HG03135 (cell line): ENCODE measurements around the gene AGRN.
"Not testable (repeated sequence)": the region's sequence is repeated elsewhere in the genome, so short reads cannot be mapped to it uniquely, and the experiment has no call there.

Experiments
- ATAC-seq: cut with Tn5 transposase; IDR thresholded peaks from one replicate; pipeline ENCODE4 v1.9.1; 2021; ENCODE audit warnings: mild to moderate bottlenecking, moderate library complexity; ENCODE audit not compliant: unreplicated experiment

AGRN gene

GRCh38 chr1:1088029-1088800 is 68.3 kb downstream of the AGRN start:
- ATAC-seq, result no peak

GRCh38 chr1:1088801-1089680 is 69.1 kb downstream of the AGRN start:
- ATAC-seq, result no peak

- ATAC-seq, result no peak
Measured at GRCh38 chr1:1089731-1090423, 70.0 kb downstream of the AGRN start.

- no peak for ATAC-seq
Measured at GRCh38 chr1:1090424-1091343, 70.8 kb downstream of the AGRN start.

GRCh38 chr1:1091344-1092148 is 71.6 kb downstream of the AGRN start:
- no peak for ATAC-seq

GRCh38 chr1:1092149-1092855 is 72.4 kb downstream of the AGRN start:
- no peak for ATAC-seq

- ATAC-seq, result no peak
Measured at GRCh38 chr1:1092894-1093609, 73.1 kb downstream of the AGRN start.

GRCh38 chr1:1093610-1093943 is 73.7 kb downstream of the AGRN start:
- no peak for ATAC-seq

GRCh38 chr1:1094981-1095380 is 75.1 kb downstream of the AGRN start:
- ATAC-seq, result no peak

- ATAC-seq, result not testable (repeated sequence)
Measured at GRCh38 chr1:1096136-1096535, 76.2 kb downstream of the AGRN start.

- no peak for ATAC-seq
Measured at GRCh38 chr1:1098681-1099421, 78.9 kb downstream of the AGRN start.

GRCh38 chr1:1099506-1100183 is 79.7 kb downstream of the AGRN start:
- no peak for ATAC-seq

GRCh38 chr1:1100296-1100695 is 80.4 kb downstream of the AGRN start:
- ATAC-seq, result no peak

- ATAC-seq, result no peak
Measured at GRCh38 chr1:1101503-1101902, 81.6 kb downstream of the AGRN start.

GRCh38 chr1:1104152-1104551 is 84.2 kb downstream of the AGRN start:
- ATAC-seq, result not testable (repeated sequence)
